Measurements from ENCODE around the gene C1orf167. TPM values are rescaled to one million over a fixed set of nuclear protein-coding genes. Genes with fewer than 3 reads are reported as not detected.

The C1orf167 gene
- total and polyA plus RNA-seq, 2 of the 13 experiments (the other 11 are each of a cell fraction or from before 2014, with no cell fraction given): not detected

DNA sequence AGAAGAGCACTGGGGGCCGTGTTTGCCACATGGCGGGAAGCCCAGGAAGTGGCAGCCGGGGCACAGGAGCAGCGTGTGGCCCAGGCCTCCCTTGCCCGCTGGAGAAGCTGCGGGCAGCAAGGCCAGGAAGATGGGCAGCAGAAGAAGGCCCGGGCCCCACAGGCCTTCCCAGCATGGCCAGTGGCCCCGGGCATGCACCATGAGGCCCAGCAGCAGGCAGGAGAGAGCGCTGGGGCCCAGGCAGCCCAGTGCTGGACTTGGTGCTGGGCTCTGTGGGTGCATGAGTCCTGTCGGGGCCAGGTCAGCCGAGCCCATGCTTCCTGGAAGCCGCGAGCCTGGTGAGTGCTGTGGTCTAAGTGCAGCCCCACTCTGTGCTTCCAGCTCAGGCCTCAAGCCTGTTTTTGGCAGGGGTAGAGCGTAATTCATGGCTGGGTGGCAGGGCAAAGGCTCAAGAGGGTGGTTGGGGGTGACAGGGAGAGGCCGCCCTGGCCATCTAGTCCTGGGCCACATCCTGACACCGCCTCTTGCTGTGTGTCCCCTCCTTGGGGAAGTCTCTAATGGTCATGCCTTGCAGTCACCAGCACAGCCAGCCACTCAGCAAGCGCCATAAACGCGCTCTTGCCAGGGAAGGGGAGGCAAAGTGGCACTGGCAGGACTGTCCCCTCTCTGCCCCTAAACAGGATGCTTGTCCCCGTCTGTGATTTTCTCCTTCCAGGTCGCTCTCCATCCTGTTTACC is 22.4 kb downstream of the C1orf167 start:
- H3K4me3 ChIP-seq (replicated peaks in 1 of 3; ENCODE audit: insufficient read depth in 1 of 3, low read depth in 2 of 3, low read length in 3 of 3): peak overlapping the region in 2 of 3 experiments; percentile 29 to 63; a peak in 4 of 6 replicates
- H3K79me2 ChIP-seq (ENCODE audit: insufficient read depth, low read length): no peaks in the 10 kb centered on the region
- peak overlapping the region; percentile 68 for H3K4me2 ChIP-seq (ENCODE audit: low read depth, low read length)
- ChIA-PET CTCF (ENCODE audit: low intra/inter-chr PET ratio, low total read pairs) (interaction anchor here (0.6 to 1.5 kb wide), 2 partner anchors 22 to 800 kb away, joined by 3 to 4 read pairs; partner anchors contain the start of gene C1orf167), POLR2A (interaction anchor here (0.6 to 1.5 kb wide), 5 partner anchors 10 to 125 kb away, joined by 3 to 5 read pairs (median 3); partner anchors contain the start of genes CLCN6 and MTHFR)
- no peaks in the 10 kb centered on the region for H4K20me1 ChIP-seq (ENCODE audit: insufficient read depth, low read length)
- peaks cover 1 to 8% of the 10 kb centered on the region in 2 experiments; a peak in 3 of 5 replicates for H3K27me3 ChIP-seq (ENCODE audit: control insufficient read depth in 1 of 2, insufficient read depth in 2 of 2, low read length in 2 of 2)
- intact Hi-C loops (cut with micrococcal nuclease; ENCODE audit: unreplicated experiment): no loop called here
- in situ Hi-C loops (cut with HindIII; ENCODE audit: extremely low pct_ligation_motif_present, low pct_unique_long_range_greater_than_20kb): no loop called here
- no peak overlapping the region for H2AFZ ChIP-seq (ENCODE audit: low read length)
- DNase-seq (ENCODE audit: low spot score) (no peak), FAIRE-seq (no peak), ATAC-seq (peak; percentile 59)
- BruUV-seq (replicated peaks): no TSS peak
- WGBS (ENCODE audit: low lambda C conversion rate): 38% methylated on average over 4 of the region's 21 CpGs
- H3K27ac ChIP-seq (ENCODE audit: extremely low read length, insufficient read depth, low read length): no peak overlapping the region
- H3K4me1 ChIP-seq (ENCODE audit: insufficient read depth, low read length): peaks cover 40% of the 10 kb centered on the region
- no peaks in the 10 kb centered on the region for H3K36me3 ChIP-seq (replicated peaks in 1 of 2; ENCODE audit: control insufficient read depth in 1 of 2, insufficient read depth in 2 of 2, low read length in 2 of 2)
- H3K9ac ChIP-seq (ENCODE audit: insufficient read depth, low read depth, low read length): no peak overlapping the region
- no peaks in the 10 kb centered on the region for H3K9me3 ChIP-seq (ENCODE audit: low read length)
- no peak for TF ChIP-seq ZBTB10 (CRISPR knock-in tag; IDR thresholded peaks at IDR 0.05; ENCODE audit: borderline replicate concordance)
- TF ChIP-seq ZNF512B (CRISPR knock-in tag; IDR thresholded peaks at IDR 0.05; ENCODE audit: borderline replicate concordance): no peak
- TF ChIP-seq HNRNPL (IDR thresholded peaks at IDR 0.05; ENCODE audit: low read depth, low read length): 0 out of 2 replicates have a peak, but pooled peaks have one; percentile 45
- TF ChIP-seq PCBP1 (IDR thresholded peaks at IDR 0.05; ENCODE audit: borderline replicate concordance, low read depth, low read length): 0 out of 2 replicates have a peak, but pooled peaks have one; percentile 3
- 0 out of 2 replicates have a peak, but pooled peaks have one; percentile 9 for TF ChIP-seq KDM5B (CRISPR knock-in tag; IDR thresholded peaks at IDR 0.05; ENCODE audit: borderline replicate concordance)
- TF ChIP-seq PHF20 (CRISPR knock-in tag; IDR thresholded peaks at IDR 0.05): no peak
- TF ChIP-seq ZNF772 (CRISPR knock-in tag; IDR thresholded peaks at IDR 0.05): 0 out of 2 replicates have a peak, but pooled peaks have one; percentile 7
- 0 out of 2 replicates have a peak, but pooled peaks have one; percentile 39 for TF ChIP-seq ZNF747 (CRISPR knock-in tag; IDR thresholded peaks at IDR 0.05; ENCODE audit: borderline replicate concordance)
- peak; percentile 4 for TF ChIP-seq RBM39 (IDR thresholded peaks at IDR 0.05; ENCODE audit: low read depth, low read length, poor library complexity, severe bottlenecking)
- 0 out of 2 replicates have a peak, but pooled peaks have one; percentile 49 for TF ChIP-seq ZNF383 (CRISPR knock-in tag; IDR thresholded peaks at IDR 0.05; ENCODE audit: borderline replicate concordance)
- TF ChIP-seq ZNF292 (CRISPR knock-in tag; IDR thresholded peaks at IDR 0.05; ENCODE audit: borderline replicate concordance, low read depth): 0 out of 2 replicates have a peak, but pooled peaks have one; percentile 11

Data from HepG2 (cell line).